PC-3 (cell line): ENCODE results near the gene RSF1.

Source experiments
- EZH2 ChIP-seq: fragments of 300-600 bp; sonication (generic); IDR thresholded peaks from one replicate; pipeline ENCODE4 v1.6.1; 2017; ENCODE audit warnings: antibody characterized with exemption, mild to moderate bottlenecking, low read length; ENCODE audit not compliant: unreplicated experiment
- EZH2phosphoT487 ChIP-seq: fragments of 300-600 bp; sonication (generic); IDR thresholded peaks from 2 replicates; pipeline ENCODE4 v1.6.1; 2018; ENCODE audit warnings: mild to moderate bottlenecking, antibody characterized with exemption, low read length, borderline replicate concordance
- TF ChIP-seq, protein P1 (sequence below): fragments of 300-600 bp; sonication (generic); conservative IDR thresholded peaks from 2 replicates; pipeline ENCODE4 v1.5.1; 2017; ENCODE audit warnings: antibody characterized with exemption, low read depth, mild to moderate bottlenecking, low read length

DNA sequence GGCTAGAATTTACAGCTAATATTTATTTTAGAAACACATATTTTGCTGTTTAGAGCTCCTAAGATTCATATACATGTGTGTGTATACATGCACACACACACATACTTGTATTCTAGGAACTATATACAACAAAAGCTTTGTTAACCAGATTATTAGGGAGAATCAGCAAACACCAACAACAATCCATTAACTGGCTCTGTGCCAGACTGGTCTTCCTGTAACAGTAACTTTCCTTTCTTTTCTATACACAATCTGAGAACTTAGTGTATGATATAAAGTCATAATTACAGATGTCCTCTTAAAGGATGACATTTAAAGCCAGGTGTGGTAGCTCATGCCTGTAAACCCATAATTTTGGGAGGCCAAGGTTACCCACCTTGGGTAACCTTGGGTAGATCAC lies 133.4 kb downstream of the RSF1 start:
- TF ChIP-seq, protein P1, sequence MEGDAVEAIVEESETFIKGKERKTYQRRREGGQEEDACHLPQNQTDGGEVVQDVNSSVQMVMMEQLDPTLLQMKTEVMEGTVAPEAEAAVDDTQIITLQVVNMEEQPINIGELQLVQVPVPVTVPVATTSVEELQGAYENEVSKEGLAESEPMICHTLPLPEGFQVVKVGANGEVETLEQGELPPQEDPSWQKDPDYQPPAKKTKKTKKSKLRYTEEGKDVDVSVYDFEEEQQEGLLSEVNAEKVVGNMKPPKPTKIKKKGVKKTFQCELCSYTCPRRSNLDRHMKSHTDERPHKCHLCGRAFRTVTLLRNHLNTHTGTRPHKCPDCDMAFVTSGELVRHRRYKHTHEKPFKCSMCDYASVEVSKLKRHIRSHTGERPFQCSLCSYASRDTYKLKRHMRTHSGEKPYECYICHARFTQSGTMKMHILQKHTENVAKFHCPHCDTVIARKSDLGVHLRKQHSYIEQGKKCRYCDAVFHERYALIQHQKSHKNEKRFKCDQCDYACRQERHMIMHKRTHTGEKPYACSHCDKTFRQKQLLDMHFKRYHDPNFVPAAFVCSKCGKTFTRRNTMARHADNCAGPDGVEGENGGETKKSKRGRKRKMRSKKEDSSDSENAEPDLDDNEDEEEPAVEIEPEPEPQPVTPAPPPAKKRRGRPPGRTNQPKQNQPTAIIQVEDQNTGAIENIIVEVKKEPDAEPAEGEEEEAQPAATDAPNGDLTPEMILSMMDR = no peak
- TF ChIP-seq EZH2 (no peak), EZH2phosphoT487 (no peak)
